ACC112 (cell line): ENCODE results near the gene S1PR1.

Experiments
- H2AFZ ChIP-seq: fragments of 200-600 bp; sonication (generic); one replicate; pipeline ENCODE4 v1.6.0; 2017; ENCODE audit warnings: antibody characterized with exemption, low read length; ENCODE audit not compliant: unreplicated experiment
- H3K27ac ChIP-seq: fragments of 200-600 bp; sonication (generic); 2 replicates; pipeline ENCODE4 v1.5.1; 2014; ENCODE audit warnings: low read depth, mild to moderate bottlenecking, antibody characterized with exemption, low read length, moderate library complexity
- H3K27me3 ChIP-seq: fragments of 200-600 bp; sonication (generic); 2 replicates; pipeline ENCODE4 v1.6.1; 2014; ENCODE audit warnings: mild to moderate bottlenecking, antibody characterized with exemption, low read length, moderate library complexity, mixed read lengths; ENCODE audit not compliant: insufficient read depth
- H3K36me3 ChIP-seq: fragments of 200-600 bp; sonication (generic); 2 replicates; pipeline ENCODE4 v1.6.1; 2016; ENCODE audit warnings: mild to moderate bottlenecking, antibody characterized with exemption, low read length, moderate library complexity, mixed read lengths; ENCODE audit not compliant: insufficient read depth
- H3K4me1 ChIP-seq: fragments of 200-600 bp; sonication (generic); one replicate; pipeline ENCODE4 v1.6.1; 2016; ENCODE audit warnings: low read length, mixed read lengths; ENCODE audit not compliant: insufficient read depth, unreplicated experiment, control insufficient read depth
- H3K4me3 ChIP-seq: fragments of 200-600 bp; sonication (generic); 2 replicates; pipeline ENCODE4 v1.5.1; 2014; ENCODE audit warnings: mild to moderate bottlenecking, low read depth, low read length
- H3K79me2 ChIP-seq: fragments of 200-600 bp; sonication (generic); one replicate; pipeline ENCODE4 v1.6.0; 2016; ENCODE audit warnings: low read length; ENCODE audit not compliant: control insufficient read depth, unreplicated experiment, insufficient read depth

Gene S1PR1

DNA sequence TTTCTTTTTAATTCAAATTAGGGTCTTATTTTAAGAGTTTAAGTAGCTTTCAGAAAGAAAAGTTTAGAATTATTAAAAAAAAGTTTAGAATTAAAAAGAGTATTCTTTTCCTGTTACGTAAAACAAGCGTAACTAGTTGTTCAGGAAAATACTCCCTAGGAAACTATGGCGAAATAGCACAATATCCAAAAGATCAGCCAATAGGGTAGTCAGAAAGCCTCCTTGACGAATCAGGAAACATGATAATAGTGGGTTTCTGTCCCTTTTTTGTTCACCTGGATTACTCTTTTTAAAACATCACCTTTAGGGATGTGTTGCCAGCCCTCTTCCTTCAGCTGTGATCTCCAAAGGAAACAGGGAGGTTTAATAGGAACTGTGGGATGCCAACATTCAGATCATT, 25.2 kb downstream of the S1PR1 start:
- Histone ChIP-seq H3K79me2 (no peaks in the 10 kb centered on the region), H2AFZ (peak overlapping the region; percentile 71), H3K27me3 (no peaks in the 10 kb centered on the region), H3K36me3 (no peaks in the 10 kb centered on the region), H3K4me3 (no peak overlapping the region), H3K27ac (no peak overlapping the region), H3K4me1 (peaks cover 32% of the 10 kb centered on the region)

DNA sequence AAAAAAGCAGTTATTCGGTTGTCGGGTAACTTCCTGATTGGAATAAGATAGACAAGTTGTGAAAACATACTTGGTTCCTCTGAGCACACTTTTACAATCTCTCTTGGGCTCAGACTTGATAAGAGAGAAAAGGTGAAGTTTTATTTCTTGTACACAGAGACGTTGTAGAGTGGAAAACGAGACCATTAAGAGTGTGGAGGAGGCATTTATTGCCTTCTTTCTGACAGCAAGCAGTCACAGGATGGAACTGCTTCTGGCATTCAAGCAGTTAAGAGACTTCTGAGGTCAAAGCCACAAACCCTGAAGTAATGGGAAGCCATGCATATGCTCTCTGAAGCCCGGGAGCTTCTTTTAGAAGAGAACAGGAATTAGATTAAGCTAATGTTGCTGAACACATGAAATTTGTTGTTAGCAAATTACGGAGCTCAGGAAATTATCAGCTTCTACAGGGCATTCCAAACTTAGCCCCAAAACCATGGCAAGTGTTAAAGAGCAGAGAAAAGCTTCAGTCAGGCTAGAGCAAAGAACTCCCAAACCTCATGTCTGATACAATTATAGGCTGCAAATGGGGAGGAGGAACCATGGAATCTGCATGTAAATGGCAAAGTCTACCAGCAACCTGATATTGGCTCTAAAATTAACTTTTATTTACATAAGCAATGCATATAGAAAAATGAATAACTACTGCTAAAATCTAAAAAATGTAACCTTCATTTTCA, 26.0 kb downstream of the S1PR1 start:
- Histone ChIP-seq H3K27me3 (no peaks in the 10 kb centered on the region), H3K4me3 (no peak overlapping the region), H3K79me2 (no peaks in the 10 kb centered on the region), H3K4me1 (peaks cover 28% of the 10 kb centered on the region), H3K27ac (no peak overlapping the region), H3K36me3 (no peaks in the 10 kb centered on the region), H2AFZ (peak overlapping the region; percentile 71)

GRCh38 chr1:101264697-101265096, 27.9 kb downstream of the S1PR1 start:
- H3K79me2 ChIP-seq = no peaks in the 10 kb centered on the region
- H3K4me3 ChIP-seq = no peak overlapping the region
- no peak overlapping the region for H2AFZ ChIP-seq
- no peaks in the 10 kb centered on the region for H3K27me3 ChIP-seq
- no peaks in the 10 kb centered on the region for H3K36me3 ChIP-seq
- no peak overlapping the region for H3K27ac ChIP-seq
- peaks cover 15% of the 10 kb centered on the region for H3K4me1 ChIP-seq

GRCh38 chr1:101265684-101266083, 28.9 kb downstream of the S1PR1 start:
- Histone ChIP-seq H3K4me1 (peaks cover 6% of the 10 kb centered on the region), H3K79me2 (no peaks in the 10 kb centered on the region), H3K4me3 (no peak overlapping the region), H3K27me3 (no peaks in the 10 kb centered on the region), H2AFZ (no peak overlapping the region), H3K27ac (no peak overlapping the region), H3K36me3 (no peaks in the 10 kb centered on the region)

GRCh38 chr1:101267082-101267481, 30.3 kb downstream of the S1PR1 start:
- Histone ChIP-seq H3K79me2 (no peaks in the 10 kb centered on the region), H2AFZ (no peak overlapping the region), H3K36me3 (no peaks in the 10 kb centered on the region), H3K4me3 (no peak overlapping the region), H3K27ac (no peak overlapping the region), H3K27me3 (no peaks in the 10 kb centered on the region), H3K4me1 (peaks cover 6% of the 10 kb centered on the region)

GRCh38 chr1:101268893-101269292, 32.1 kb downstream of the S1PR1 start:
- Histone ChIP-seq H3K27me3 (no peaks in the 10 kb centered on the region), H3K36me3 (no peaks in the 10 kb centered on the region), H3K4me3 (no peak overlapping the region), H2AFZ (no peak overlapping the region), H3K4me1 (no peaks in the 10 kb centered on the region), H3K27ac (no peak overlapping the region), H3K79me2 (no peaks in the 10 kb centered on the region)

- Histone ChIP-seq H3K79me2 (no peaks in the 10 kb centered on the region), H3K27ac (no peak overlapping the region), H3K4me3 (no peak overlapping the region), H3K27me3 (peaks cover 16% of the 10 kb centered on the region), H2AFZ (no peak overlapping the region), H3K36me3 (no peaks in the 10 kb centered on the region), H3K4me1 (no peaks in the 10 kb centered on the region)
These were observed 38.9 kb downstream of the S1PR1 start for GRCh38 chr1:101275672-101276071.

DNA sequence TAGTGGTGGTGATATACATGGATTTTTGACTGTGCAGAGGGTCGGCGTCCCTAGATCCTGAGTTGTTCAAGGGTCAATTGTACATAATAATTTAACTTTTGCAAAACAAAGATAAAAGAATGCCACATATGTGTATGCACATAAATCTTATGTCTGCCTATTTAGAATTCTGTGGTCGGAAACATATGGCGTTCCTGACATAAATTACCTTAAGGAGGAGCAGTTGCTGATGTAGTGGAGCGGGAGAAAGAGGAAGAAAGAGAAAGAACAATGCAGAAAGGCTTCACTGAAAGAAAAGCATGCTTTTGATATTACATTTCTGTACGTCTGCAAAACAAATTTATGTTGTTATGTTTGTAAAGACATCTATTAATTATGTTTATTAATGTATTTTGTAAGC, 40.0 kb downstream of the S1PR1 start:
- H3K27me3 ChIP-seq = peaks cover 16% of the 10 kb centered on the region
- no peak overlapping the region for H3K27ac ChIP-seq
- no peak overlapping the region for H2AFZ ChIP-seq
- H3K4me1 ChIP-seq = peaks cover 2% of the 10 kb centered on the region
- no peaks in the 10 kb centered on the region for H3K79me2 ChIP-seq
- H3K36me3 ChIP-seq = no peaks in the 10 kb centered on the region
- H3K4me3 ChIP-seq = no peak overlapping the region

DNA sequence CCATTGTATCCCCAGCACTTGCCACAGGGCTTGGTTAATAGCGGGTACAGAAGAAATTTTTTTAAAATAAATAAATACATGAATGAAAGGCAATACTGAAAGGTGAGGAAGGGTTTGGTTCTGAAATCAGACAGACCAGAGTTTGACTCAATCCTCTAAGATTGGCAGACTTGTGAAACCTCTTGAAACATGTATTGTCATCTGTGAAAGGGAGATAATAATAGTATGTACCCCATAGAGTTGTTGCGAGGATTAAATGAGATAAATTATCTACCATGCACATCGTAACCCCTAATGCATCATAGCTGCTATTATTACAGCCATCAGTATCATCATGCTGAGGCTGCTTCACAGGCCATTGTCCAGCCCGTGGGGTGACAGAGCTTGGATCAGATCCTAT, 41.4 kb downstream of the S1PR1 start:
- Histone ChIP-seq H3K27ac (no peak overlapping the region), H2AFZ (no peak overlapping the region), H3K79me2 (no peaks in the 10 kb centered on the region), H3K27me3 (peaks cover 16% of the 10 kb centered on the region), H3K4me1 (peaks cover 12% of the 10 kb centered on the region), H3K4me3 (no peak overlapping the region), H3K36me3 (no peaks in the 10 kb centered on the region)

GRCh38 chr1:101278845-101279244, 42.0 kb downstream of the S1PR1 start:
- no peak overlapping the region for H3K27ac ChIP-seq
- peaks cover 12% of the 10 kb centered on the region for H3K4me1 ChIP-seq
- no peak overlapping the region for H2AFZ ChIP-seq
- no peaks in the 10 kb centered on the region for H3K36me3 ChIP-seq
- peaks cover 16% of the 10 kb centered on the region for H3K27me3 ChIP-seq
- H3K79me2 ChIP-seq = no peaks in the 10 kb centered on the region
- no peak overlapping the region for H3K4me3 ChIP-seq

DNA sequence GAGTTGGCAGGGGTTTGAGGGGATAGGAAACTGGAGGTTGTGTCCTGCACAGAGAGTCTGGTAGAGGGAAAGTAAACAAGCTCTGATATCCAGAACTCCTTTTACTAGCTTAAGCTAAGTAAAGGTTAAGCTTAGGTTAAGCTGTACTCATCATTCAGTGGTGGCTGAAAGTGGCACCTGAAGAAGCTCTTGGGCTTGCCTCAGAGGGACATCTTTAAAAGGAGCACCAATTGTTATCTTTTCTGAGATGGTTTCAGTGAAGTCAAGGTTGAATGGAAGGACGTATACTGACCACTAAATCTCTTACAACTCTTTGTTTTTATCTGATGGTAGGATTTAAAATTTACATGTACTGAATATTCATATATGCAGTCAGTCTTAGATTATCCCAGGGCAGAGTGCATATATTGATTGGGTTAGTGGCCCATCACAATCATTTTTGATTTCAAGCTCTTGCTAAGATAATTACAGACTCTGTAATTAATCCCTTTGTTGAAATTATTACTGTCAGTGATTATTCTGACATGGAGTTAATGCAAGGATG, 43.3 kb downstream of the S1PR1 start:
- H2AFZ ChIP-seq = no peak overlapping the region

More for the DNA sequence above, 43.3 kb downstream of the S1PR1 start:
- H3K4me3 ChIP-seq = no peak overlapping the region
- H3K27ac ChIP-seq = no peak overlapping the region
- peaks cover 10% of the 10 kb centered on the region for H3K27me3 ChIP-seq
- no peaks in the 10 kb centered on the region for H3K36me3 ChIP-seq
- no peaks in the 10 kb centered on the region for H3K79me2 ChIP-seq
- H3K4me1 ChIP-seq = peaks cover 12% of the 10 kb centered on the region
